Measurements from ENCODE around the gene CHRNB1.

CHRNB1 gene, protein sequence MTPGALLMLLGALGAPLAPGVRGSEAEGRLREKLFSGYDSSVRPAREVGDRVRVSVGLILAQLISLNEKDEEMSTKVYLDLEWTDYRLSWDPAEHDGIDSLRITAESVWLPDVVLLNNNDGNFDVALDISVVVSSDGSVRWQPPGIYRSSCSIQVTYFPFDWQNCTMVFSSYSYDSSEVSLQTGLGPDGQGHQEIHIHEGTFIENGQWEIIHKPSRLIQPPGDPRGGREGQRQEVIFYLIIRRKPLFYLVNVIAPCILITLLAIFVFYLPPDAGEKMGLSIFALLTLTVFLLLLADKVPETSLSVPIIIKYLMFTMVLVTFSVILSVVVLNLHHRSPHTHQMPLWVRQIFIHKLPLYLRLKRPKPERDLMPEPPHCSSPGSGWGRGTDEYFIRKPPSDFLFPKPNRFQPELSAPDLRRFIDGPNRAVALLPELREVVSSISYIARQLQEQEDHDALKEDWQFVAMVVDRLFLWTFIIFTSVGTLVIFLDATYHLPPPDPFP

DNA sequence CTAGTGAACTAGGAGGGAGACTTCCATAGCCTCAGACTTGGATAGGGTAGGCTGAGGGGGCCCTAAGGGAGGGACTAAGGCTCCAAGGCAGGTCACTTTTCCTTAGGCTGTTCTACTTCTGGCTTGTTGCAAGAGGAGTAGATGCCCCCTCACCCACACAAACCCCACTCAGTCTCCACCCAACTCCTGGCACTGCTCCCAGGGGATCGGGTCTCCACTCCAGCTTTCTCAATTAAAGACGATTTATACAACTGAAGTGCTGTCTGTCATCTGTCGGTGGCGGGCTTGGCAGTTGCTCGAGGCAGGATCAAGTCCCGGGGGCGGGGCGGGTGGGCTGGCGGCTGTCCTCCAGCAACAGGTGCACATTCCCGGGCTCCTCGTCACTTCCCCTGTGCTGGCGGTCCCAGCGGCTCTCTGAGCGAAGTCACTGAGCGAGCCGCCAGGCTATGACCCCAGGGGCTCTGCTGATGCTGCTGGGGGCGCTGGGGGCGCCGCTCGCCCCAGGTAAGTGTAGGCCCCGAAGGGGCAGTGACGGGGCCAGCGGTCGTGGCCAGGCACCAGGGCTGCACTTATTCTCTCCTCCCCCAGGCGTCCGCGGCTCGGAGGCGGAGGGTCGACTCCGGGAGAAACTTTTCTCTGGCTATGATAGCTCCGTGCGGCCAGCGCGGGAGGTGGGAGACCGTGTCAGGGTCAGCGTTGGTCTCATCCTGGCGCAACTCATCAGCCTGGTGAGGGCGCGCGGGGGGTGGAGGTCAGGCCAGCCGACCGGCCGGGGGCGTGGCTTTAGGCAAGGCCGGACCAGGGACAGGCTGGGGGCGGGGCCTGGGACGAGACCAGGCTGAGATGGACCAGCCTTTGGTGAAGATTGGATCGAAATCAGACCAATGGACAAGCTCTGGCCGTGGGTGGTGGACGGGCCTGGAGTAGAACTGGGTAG, at the start of gene CHRNB1:
CHRNB1 (plus strand) TSS at position 380 of the 937 bp plus-strand sequence; CDS start at position 447, 67 bp downstream.
- peaks cover 12% of the 10 kb centered on the region for H3K4me1 ChIP-seq (ENCODE audit: insufficient read depth, low read length)
- no peaks in the 10 kb centered on the region for H3K36me3 ChIP-seq (ENCODE audit: insufficient read depth, low read length)
- peak within 1 kb of the TSS; percentile 39; the same call in 1 of the 2 replicates for H2AFZ ChIP-seq (ENCODE audit: low read depth, low read length)
- peak within 1 kb of the TSS in 1 of 2 experiments; percentile 40; a peak in 2 of 4 replicates for H3K4me3 ChIP-seq (ENCODE audit: low read depth in 1 of 2, low read length in 2 of 2)
- peak; percentile 39 for DNase-seq
- TF ChIP-seq, protein P1, sequence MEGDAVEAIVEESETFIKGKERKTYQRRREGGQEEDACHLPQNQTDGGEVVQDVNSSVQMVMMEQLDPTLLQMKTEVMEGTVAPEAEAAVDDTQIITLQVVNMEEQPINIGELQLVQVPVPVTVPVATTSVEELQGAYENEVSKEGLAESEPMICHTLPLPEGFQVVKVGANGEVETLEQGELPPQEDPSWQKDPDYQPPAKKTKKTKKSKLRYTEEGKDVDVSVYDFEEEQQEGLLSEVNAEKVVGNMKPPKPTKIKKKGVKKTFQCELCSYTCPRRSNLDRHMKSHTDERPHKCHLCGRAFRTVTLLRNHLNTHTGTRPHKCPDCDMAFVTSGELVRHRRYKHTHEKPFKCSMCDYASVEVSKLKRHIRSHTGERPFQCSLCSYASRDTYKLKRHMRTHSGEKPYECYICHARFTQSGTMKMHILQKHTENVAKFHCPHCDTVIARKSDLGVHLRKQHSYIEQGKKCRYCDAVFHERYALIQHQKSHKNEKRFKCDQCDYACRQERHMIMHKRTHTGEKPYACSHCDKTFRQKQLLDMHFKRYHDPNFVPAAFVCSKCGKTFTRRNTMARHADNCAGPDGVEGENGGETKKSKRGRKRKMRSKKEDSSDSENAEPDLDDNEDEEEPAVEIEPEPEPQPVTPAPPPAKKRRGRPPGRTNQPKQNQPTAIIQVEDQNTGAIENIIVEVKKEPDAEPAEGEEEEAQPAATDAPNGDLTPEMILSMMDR (IDR thresholded peaks at IDR 0.05; ENCODE audit: borderline replicate concordance, extremely low read depth, low read length, poor library complexity, severe bottlenecking) = no peak
- no peak for TF ChIP-seq EZH2 (IDR thresholded peaks at IDR 0.05; ENCODE audit: borderline replicate concordance, low read depth, low read length, severe bottlenecking)
- ATAC-seq (ENCODE audit: insufficient read depth, low read depth) = peak; percentile 60
- no peak within 1 kb of the TSS for H3K27ac ChIP-seq (ENCODE audit: low read length)
- H3K9ac ChIP-seq (ENCODE audit: low read depth, low read length) = peak within 1 kb of the TSS; percentile 37; the same call in 1 of the 2 replicates
- no peaks in the 10 kb centered on the region for H4K20me1 ChIP-seq (ENCODE audit: insufficient read depth, low read length)
- peak within 1 kb of the TSS; percentile 52 for H3K4me2 ChIP-seq (ENCODE audit: insufficient read depth, low read length)
- H3K79me2 ChIP-seq (ENCODE audit: insufficient read depth, low read length) = no peaks in the 10 kb centered on the region
- no peaks in the 10 kb centered on the region for H3K9me3 ChIP-seq (ENCODE audit: insufficient read depth, low read length, severe bottlenecking)
- H3K27me3 ChIP-seq (ENCODE audit: insufficient read depth, low read length, poor library complexity) = peaks cover 2% of the 10 kb centered on the region

DNA sequence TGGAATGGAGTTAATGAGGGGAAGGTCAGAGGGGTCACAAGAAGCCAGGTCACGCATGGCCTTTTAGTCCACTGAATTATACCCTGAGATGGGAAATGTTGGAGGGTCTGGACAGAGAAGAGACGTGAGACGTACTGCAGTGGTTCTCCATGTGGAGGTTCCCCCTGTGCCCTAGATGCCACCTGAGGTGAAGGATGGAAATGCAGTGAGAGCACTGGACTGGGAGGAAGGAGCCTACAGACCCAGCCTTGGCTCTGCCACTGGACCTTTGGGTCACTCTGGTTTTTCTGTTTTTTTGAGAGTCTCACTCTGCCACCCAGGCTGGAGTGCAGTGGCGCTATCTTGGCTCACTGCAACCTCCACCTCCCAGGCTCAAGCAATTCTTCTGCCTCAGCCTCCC, 48.7 kb upstream of the CHRNB1 start:
- no peak overlapping the region for H3K9ac ChIP-seq (ENCODE audit: low read depth, low read length)
- no peaks in the 10 kb centered on the region for H3K9me3 ChIP-seq (ENCODE audit: insufficient read depth, low read length, severe bottlenecking)
- no peaks in the 10 kb centered on the region for H3K79me2 ChIP-seq (ENCODE audit: insufficient read depth, low read length)
- H3K27me3 ChIP-seq (ENCODE audit: insufficient read depth, low read length, poor library complexity) = no peaks in the 10 kb centered on the region
- no peak overlapping the region for H3K4me3 ChIP-seq (ENCODE audit: low read depth in 1 of 2, low read length in 2 of 2)
- no peak for TF ChIP-seq EZH2 (IDR thresholded peaks at IDR 0.05; ENCODE audit: borderline replicate concordance, low read depth, low read length, severe bottlenecking)
- TF ChIP-seq, protein P1 (IDR thresholded peaks at IDR 0.05; ENCODE audit: borderline replicate concordance, extremely low read depth, low read length, poor library complexity, severe bottlenecking) = no peak
- H3K4me1 ChIP-seq (ENCODE audit: insufficient read depth, low read length) = peaks cover 20% of the 10 kb centered on the region
- no peak overlapping the region for H2AFZ ChIP-seq (ENCODE audit: low read depth, low read length)
- no peaks in the 10 kb centered on the region for H4K20me1 ChIP-seq (ENCODE audit: insufficient read depth, low read length)
- DNase-seq (no peak), ATAC-seq (ENCODE audit: insufficient read depth, low read depth) (no peak)
- H3K4me2 ChIP-seq (ENCODE audit: insufficient read depth, low read length) = no peak overlapping the region
- H3K27ac ChIP-seq (ENCODE audit: low read length) = no peak overlapping the region
- no peaks in the 10 kb centered on the region for H3K36me3 ChIP-seq (ENCODE audit: insufficient read depth, low read length)

DNA sequence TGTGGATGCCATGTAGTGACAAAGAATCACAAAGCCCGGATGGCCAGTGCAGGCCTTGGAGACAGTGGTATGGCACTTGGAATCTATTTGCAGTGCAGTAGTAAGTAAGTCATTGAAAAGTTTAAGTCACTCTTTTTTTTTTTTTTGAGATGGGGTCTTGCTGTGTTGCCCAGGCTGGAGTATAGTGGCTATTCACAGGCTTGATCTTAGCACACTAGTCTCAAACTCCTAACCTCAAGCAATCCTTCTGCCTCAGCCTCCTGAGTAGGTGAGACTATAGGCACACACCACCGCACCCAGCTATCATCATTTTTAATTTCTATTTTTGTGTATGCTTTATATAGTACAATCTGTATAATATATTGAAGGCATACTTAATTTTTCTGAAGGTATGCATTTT, 46.2 kb upstream of the CHRNB1 start:
- H3K36me3 ChIP-seq (ENCODE audit: insufficient read depth, low read length) = no peaks in the 10 kb centered on the region
- no peak overlapping the region for H3K4me2 ChIP-seq (ENCODE audit: insufficient read depth, low read length)
- no peak overlapping the region for H3K9ac ChIP-seq (ENCODE audit: low read depth, low read length)
- H3K4me1 ChIP-seq (ENCODE audit: insufficient read depth, low read length) = peaks cover 25% of the 10 kb centered on the region
- ATAC-seq (ENCODE audit: insufficient read depth, low read depth) (no peak), DNase-seq (no peak)
- no peak overlapping the region for H2AFZ ChIP-seq (ENCODE audit: low read depth, low read length)
- no peaks in the 10 kb centered on the region for H4K20me1 ChIP-seq (ENCODE audit: insufficient read depth, low read length)
- H3K27me3 ChIP-seq (ENCODE audit: insufficient read depth, low read length, poor library complexity) = no peaks in the 10 kb centered on the region
- no peaks in the 10 kb centered on the region for H3K9me3 ChIP-seq (ENCODE audit: insufficient read depth, low read length, severe bottlenecking)
- no peak overlapping the region for H3K27ac ChIP-seq (ENCODE audit: low read length)
- H3K4me3 ChIP-seq (ENCODE audit: low read depth in 1 of 2, low read length in 2 of 2) = no peak overlapping the region
- TF ChIP-seq, protein P1 (IDR thresholded peaks at IDR 0.05; ENCODE audit: borderline replicate concordance, extremely low read depth, low read length, poor library complexity, severe bottlenecking) = no peak
- no peak for TF ChIP-seq EZH2 (IDR thresholded peaks at IDR 0.05; ENCODE audit: borderline replicate concordance, low read depth, low read length, severe bottlenecking)
- peaks cover 7% of the 10 kb centered on the region; the same call in 1 of the 2 replicates for H3K79me2 ChIP-seq (ENCODE audit: insufficient read depth, low read length)
